ENCODE data around the gene USP10. TPM values are rescaled to one million over a fixed set of nuclear protein-coding genes. Genes with fewer than 3 reads are reported as not detected.
"Not testable (repeated sequence)": the region's sequence is repeated elsewhere in the genome, so short reads cannot be mapped to it uniquely, and the experiment has no call there.

USP10 gene
- polyA plus RNA-seq, 3 donors = 107 to 118 (median 115) TPM

DNA sequence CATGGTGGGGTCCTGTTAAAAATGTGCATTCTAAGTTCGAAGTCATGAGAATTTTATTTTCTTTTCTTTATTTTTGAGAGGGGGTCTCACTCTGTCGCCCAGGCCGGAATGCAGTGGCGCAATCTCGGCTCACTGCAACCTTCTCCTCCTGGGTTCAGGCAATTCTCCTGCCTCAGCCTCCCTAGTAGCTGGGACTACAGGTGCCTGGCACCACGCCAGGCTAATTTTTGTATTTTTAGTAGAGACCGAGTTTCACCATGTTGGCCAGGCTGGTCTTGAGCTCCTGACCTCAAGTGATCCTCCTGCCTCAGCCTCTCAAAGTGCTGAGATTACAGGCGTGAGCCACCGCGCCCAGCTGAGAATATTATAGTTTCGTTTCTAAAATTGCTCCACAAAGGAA is 48.4 kb downstream of the USP10 start:
- DNase-seq = not testable (repeated sequence)

DNA sequence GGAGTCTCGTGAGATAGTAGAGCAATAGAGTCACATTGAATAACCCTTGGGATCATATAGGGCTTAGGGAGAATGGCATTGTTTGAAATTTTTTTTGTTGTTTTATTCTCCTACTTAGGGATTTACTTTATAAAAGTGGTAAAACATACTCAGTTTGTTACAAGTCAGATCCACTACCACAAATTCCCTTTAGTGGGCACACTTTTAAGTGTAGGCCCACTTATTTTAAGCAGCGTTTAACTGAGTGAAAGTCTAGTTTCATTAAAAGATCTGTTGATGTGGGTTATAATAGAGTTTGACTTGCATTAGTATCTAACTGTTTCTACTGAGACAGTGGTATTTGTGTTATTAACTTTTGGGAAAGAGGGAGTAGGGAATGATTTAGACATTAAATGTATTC is 49.3 kb downstream of the USP10 start:
- DNase-seq = no peak

DNA sequence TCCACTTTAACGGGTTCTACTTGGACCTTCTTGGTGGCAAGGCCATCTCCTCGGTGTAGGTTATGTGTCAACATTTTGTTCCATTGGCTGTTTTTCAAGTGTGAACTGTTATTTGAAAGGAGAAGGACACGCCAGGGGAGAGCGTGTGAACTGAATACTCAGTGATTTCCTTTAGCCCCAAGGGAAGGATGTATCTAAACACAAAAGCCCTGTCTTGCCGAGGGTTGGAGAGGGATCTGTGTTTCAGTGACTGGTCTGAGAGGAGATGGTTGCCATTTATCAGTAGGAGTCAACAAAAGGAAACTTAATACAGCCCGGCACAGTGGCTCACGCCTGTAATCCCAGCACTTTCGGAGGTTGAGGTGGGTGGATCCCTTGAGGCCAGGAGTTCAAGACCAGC is 50.0 kb downstream of the USP10 start:
- no peak for DNase-seq

DNA sequence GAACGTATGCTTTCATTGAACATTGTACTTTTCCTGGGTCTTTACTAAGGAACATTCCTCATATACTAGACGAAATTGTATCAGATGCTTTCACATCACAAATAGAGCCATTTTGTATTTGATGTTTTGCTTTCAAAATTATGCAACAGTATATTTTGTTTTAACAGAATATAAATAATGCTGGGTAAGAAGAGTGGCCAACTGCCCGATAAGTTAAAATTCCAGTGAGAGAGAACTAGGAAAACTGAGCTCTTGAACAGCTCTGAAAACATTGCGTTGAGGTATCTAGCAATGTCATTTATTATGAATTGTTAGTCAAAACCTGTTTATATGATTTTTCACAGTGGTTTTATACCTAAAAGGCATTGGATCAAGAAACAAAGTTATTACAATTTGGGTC is 50.8 kb downstream of the USP10 start:
- no peak for DNase-seq

DNA sequence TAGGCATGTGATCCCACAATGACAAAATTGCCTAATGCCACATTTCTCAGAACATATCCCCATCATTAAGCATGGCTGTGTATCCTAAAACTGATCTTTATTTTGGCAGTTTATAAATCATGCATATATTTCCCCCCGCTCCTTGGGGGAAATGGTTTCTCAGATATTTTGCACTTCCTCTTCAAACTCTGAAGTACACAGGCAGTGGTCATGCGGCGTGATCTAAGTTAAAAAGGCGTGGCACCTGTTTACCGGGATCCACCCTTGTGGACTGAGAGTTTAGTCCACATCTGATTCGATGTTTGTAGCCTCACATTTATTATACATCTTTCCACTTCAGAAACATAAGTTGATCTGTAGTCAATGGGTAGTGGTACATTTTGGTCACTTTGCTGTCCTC is 51.4 kb downstream of the USP10 start:
- DNase-seq = no peak

DNA sequence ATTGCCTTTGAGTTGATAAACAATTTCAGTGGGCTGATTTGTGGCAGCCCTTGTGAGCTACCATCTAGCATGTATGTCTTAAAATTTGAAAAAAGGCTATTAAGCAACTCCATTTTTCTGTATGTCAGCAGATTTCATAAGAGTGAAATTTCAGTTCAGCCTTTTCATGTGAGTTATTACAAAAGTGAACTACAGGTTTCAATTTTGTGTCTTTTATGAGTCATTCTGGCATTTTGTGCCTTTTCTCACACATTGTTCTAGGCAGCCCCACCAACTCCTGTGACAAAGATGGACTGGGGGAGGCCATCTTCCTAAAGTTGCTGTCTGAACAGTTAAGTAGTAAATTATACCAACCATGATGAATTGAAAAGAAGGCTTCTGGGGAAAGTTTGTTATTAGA is 52.1 kb downstream of the USP10 start:
- no peak for DNase-seq

DNA sequence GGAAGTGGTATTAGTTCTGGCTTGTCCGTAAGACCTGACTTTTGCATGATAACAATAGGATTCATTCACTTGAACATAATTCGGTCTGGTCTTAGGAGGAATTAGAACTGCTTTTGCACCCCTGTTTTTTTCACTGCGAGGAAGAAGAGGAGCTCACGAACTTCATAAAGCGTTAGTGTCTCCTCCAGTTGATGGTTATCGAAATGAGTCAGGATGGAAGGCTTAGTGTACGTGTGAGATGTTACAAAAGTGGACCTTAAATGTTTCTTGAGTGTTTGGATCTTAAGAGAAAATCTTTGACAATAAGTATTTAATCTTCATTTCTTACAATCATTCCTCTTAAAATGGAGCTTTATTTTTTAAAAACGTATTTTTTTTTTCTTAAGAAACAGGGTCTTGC is 52.8 kb downstream of the USP10 start:
- DNase-seq = no peak

DNA sequence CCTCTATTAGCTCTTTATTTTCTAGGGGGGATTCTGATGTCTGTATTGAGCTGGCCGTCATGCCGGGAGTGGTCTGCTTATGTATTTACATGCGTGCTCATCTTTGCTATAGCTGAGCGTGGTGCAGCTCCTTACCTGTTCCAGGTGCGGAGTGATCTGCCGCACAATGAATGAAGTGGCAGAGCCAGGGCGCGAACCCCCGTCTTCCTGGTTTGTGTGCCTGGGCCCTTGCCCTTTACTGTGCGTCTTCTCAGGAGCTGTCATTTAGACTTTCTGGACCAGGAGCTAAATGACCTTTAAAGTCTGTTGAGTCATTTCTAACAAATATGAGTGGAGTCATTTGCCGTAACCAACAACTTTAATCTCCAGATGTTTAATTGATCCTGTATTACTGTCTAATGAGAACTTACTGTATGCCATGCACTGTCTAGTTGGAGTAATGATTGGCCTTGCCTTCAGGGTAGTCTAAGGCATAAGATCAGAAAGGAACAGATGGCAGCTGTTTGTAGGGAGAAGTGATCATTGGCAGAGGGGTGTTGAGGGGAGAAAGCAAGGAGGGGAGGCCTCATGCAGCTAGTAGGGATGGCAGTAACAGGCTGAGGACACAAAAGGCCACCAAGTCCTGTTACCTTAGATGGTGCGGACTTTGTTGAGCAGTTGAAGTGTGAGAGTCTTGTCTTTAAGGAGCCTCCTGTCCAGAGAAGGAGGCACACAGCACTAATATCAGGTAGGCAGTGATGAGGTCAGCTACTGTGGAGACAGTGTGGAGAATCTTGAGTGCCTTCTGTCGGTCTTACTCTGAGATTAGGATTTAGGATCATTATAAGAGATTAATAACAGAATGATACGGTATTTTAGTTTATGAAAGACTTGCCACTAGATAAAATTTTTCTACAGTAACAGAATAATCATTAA is 53.9 kb downstream of the USP10 start:
- DNase-seq = no peak

DNA sequence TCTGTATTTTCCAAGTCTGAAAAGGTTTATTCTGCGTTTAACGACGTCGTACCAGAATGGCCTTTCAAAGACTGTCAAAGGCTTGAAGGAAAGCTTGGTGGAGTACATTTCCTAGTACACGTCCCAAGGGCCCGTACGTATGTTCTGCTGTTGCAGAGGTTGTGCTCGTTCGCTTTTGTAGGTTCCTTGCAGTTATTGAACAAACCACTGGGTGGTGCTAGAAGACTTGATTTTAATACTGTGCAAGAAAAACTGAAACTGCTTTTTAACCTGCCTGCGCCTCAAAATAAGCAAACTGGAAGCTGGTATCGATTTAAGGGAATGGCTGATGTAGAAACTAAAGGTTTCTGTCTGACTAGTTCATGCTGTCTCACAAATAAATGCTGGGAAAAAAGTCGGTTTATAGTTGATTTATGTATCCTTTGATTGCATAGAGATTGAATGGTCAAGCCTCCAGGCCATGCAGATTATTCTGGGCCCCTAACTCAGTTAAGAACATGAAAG is 54.6 kb downstream of the USP10 start:
- DNase-seq = peak; percentile 88

DNA sequence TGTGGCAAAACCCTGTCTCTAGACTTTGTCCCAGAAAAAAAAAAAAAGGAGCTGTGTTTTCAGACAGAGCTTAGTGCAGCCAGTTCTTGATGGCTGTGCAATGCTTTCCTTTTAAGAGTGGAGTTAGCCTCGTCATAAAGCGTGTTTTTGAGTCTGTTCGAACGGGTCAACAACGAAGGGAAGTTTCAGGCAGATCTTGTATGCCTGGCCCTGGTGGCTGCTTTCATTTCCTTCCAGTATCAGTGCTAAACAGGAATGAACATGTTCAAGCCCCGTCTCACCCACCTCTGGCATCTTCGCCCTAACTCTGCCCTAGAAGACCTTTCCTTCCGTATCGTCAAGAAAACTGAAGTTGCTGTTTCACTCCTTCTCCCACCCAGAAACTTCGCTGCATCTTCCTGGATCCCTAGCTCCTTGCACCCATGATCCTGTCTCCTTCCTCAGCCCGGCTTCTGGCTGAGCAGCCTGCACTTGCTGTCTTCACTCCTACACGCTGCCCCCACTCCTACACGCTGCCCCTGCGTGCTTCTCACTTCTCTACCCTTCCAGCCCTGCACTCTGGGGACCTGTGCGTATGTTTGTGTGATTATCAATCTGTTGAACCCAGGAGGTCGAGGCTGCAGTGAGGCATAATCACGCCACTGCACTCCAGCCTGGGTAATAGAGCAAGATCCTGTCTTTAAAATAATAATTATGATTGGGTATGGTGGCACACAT is 55.3 kb downstream of the USP10 start:
- DNase-seq = no peak

DNA sequence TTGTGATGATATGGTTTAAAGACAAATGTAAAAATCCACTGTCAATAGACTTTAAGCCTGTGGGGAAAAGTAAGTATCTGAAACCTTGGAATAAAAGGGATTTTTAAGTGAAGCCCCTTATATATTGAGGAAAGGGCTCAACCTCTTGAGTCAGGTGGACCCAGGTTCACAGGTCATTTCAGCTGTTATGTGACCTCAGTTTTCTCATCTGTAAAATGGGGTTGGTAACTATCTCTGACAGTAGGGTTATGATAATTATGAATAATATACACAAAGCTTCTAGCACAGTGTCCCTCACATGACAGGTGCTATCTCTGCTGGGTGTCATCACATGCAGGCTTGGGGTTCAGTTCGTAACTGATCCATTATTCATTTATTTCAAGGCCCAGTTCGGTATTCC is 57.0 kb downstream of the USP10 start:
- DNase-seq = no peak

DNA sequence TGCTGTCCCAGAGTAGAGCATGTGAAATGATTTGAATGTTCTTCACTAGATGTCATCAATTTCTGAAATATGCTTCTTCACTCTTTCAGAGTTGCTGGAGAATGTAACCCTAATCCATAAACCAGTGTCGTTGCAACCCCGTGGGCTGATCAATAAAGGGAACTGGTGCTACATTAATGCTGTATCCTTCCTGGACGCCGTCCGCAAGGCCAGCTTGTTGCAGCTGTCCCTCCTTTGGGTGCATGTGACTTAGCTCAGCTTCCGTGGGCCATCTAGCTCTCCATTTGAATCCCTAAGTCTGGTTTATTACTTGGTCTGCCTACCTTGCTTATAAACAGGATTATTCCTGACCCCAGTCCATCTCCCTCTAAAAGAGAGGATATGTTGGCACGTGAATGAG is 58.8 kb downstream of the USP10 start:
- DNase-seq = no peak

DNA sequence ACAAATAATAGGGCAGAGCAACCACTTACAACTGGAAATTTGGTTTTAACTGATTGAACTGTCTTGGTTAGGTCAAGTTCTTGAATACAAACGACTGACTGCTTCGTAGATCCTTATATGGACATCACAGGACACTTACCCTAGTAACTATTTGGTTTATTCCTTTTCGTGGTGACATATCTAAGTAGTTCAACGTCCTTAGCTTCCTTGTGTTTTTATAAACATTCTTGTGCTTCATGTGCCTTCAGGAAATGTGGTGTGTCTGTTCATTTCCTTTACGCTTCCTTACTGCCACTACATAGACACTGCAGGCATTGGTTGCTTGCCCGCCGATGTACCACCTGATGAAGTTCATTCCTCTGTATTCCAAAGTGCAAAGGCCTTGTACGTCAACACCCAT is 59.3 kb downstream of the USP10 start:
- no peak for DNase-seq

DNA sequence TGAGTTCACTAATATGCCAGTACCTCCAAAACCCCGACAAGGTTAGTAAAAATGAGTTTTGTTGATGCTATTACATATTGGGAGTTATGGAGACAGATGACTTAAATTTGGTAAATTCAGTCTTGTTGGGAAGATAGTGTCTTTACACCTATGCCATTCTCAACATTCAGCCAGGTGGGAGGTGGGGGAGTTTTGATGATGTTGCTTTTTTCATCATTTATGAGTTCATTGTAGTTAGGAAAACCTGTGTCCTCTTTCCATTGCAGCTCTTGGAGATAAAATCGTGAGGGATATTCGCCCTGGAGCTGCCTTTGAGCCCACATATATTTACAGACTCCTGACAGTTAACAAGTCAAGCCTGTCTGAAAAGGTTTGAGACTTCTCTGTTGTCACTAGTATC is 60.1 kb downstream of the USP10 start:
- DNase-seq = no peak

DNA sequence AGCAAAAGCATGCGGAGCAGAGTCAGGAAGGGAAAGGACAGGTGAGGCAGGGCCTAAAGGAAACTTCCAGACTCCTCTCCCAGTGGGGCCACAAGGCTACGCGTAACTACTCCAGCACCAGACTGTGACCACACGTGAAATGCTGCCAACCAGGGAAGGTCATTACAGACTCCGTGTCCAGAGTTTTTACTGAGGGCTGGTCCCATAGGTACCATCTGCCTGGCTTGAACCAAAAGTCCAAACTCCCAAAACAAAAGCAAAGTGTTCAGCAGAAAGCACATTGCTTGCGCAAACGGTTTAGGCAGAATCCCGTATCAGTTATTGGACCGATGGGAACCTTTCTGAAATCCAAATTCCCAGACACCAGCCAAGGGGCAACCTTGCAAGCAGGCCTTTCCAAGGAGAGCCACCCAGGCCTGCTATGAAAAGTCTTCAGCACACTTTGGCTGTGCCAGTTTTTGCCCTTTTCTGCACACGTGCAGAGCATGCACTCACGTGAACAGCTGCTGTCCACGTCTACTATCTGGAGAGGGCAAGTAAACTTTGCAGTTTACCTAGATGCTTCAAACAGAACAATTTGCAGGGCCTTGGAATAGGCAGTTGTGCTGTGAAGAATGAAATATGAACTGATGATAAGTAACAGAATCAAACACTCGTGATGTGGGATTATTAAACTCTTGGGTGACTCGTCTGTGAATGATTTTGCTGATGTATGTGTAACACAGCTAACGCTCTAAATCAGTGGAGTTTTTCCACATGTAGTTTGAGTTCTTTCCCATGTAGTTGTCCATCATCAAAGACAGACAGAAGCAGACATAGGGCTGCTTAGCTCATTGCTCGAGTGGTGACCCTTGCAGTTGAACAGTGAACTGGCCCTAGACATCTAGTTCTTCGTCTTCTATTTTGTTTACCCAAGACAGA is 61.9 kb downstream of the USP10 start:
- no peak for DNase-seq

DNA sequence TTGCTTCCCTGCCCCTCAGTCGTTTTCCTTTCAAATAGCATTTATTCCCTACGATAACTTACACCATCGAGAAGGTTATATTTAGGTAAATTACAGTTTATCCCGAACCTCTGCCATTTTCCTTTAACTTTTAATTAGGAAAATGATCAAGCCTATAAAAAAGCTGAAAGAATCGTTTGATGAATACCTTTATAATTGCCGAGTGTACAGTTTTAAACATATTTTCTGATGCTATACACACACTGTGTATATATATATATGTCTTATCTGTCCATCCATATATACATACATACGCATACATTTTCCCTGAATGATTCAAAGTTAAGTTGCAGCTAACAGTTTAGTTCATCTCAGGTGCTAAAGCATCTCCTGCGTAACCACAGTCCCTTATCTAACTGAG is 63.4 kb downstream of the USP10 start:
- DNase-seq = no peak

DNA sequence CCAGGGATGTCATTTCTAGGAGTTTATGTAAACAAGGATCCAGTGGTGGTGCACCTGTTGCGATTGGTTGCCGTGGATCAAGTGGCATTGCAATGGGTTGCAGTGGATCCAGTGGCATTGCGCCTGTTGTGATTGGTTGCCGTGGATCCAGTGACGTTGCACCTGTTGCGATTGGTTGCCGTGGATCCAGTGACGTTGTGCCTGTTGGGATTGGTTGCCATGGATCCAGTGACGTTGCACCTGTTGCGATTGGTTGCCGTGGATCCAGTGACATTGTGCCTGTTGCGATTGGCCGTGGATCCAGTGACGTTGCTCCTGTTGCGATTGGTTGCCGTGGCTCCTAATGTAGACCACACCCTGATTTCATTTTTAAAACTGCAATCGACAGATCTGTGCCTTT is 63.8 kb downstream of the USP10 start:
- DNase-seq = no peak

DNA sequence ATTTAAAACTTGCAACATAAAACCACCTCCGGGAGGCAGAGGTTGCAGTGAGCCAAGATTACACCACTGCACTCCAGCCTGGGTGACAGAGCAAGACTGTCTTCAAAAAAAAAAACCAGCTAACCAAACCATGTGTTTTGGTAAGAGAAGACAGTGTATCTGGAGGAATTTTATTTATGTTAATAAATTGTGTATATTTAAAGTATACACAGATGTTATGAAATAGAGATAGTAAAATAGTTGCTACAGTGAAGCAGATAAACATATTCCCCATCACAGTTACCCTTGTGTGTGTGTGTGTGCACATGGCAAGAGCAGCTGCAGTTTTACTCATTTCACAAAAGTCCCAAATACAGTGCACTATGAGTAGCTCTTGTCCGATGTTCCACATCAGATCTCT is 65.2 kb downstream of the USP10 start:
- DNase-seq = no peak

DNA sequence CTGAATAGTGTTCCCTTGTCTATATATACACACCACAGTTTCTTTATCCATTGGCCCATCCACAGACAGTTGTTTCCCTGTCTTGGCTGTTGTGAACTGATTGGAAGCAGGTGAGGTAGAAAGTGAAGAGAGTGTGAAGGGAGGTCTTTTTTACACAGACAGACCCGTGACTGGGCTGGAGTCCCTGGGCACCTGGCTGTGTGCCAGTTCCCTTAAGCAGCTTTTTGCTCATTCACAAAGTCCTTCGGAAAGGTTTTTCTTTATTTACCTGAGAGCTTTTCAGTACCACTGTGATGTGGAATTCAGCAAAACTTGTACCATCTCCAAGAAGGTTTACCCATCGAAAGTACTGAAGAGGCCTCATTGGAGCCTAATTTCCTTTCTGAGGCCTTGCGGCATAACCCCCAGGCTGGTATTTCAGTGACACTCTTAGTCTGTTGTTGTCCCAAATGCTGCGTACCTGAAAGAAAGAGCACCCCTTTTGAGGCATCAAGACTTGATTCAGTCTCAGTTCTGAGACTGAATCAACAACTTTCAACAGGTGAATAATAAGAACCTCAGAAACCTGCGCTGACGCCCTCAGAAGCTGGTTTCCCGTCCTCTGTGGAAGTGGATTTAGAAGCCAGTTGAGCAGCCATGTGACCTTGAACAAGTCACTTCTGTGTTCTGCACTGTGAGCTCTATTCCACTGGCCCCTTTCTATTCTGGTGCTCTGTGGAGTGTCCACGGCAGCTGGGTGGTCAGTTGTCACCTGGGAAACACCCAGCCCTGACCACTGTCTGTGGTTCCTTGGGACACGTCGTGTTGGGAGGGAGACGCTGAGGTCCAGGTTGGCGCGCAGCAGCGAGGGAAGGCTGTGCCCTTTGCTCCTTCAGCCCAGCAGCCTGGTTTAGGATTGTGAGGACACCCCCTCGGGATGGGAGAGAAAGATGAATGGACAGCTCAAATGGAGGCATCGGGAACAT is 66.1 kb downstream of the USP10 start:
- no peak for DNase-seq

DNA sequence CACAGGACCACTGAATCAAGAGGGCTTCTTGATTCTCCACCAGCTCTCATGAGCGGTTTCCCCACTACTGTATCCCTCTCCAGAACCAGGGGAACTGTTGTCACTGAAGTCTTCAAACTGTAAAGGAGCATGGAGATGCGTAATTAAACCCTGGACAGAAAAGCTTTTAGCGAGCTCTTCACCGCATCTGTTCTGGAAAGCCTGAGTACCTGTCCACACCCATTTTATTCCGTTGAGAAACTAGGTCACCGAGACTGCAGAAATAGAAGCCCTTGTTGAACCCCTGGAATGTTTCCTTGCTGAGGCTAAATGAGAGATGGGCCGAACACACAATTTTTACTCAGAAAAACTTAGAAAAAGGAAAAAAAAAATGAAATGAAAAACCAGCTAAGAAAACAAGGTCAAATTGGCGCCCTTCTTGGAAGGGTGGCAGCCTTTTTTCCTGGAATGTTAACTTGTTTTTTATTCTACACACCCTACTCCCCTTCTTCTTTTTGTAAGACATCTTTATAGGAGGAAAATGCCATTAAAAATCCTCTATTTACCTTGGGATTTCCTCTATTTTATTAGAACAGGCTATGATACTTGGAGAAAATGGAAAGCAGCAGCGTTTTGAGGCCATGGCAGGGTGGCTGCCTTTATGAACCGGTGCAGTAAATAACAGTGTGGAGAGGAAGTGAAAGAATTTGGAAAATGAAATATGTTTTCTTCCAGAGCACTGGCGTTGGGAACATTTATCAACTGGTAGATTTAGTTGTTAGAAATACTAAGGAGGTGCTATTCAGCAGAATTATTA is 67.4 kb downstream of the USP10 start:
- DNase-seq = peak; percentile 14
